CD14-positive monocyte (primary cell): Measurements from ENCODE around the gene LSM3. TPM values are rescaled to one million over a fixed set of nuclear protein-coding genes. Genes with fewer than 3 reads are reported as not detected.

ENCODE experiments used
- DNase-seq, 3 donors: peaks; one replicate each; pipeline ENCODE4 v3.0.0-alpha.2; 2011 to 2022
- H2AFZ ChIP-seq: 2 replicates; pipeline ENCODE4 v1.6.0; 2012; ENCODE audit warnings: mild to moderate bottlenecking, low read depth, low read length, inconsistent platforms; ENCODE audit not compliant: insufficient read depth, poor library complexity, severe bottlenecking
- H3K27ac ChIP-seq, 2 donors: 1 replicate in 1 of 2; 2 replicates in 1 of 2; pipeline ENCODE4 v1.5.1; 2012 to 2013; ENCODE audit warnings: low read length in 2 of 2, control low read depth in 1 of 2, inconsistent platforms in 1 of 2, low read depth in 1 of 2, mild to moderate bottlenecking in 1 of 2
- H3K27me3 ChIP-seq, 2 donors: one replicate each; pipeline versions ENCODE4 v1.6.0 to v1.6.1; 2011 to 2013; ENCODE audit warnings: low read length in 2 of 2; ENCODE audit not compliant: control insufficient read depth in 2 of 2, insufficient read depth in 2 of 2
- H3K36me3 ChIP-seq, 2 donors: replicated peaks in 1 of 2; 1 replicate in 1 of 2; 2 replicates in 1 of 2; pipeline versions ENCODE4 v1.5.1 to v1.6.1; 2012 to 2013; ENCODE audit warnings: low read length in 2 of 2, control low read depth in 1 of 2, inconsistent platforms in 1 of 2, mild to moderate bottlenecking in 1 of 2; ENCODE audit not compliant: insufficient read depth in 2 of 2, control insufficient read depth in 1 of 2
- H3K4me1 ChIP-seq, 2 donors: 1 replicate in 1 of 2; 2 replicates in 1 of 2; pipeline versions ENCODE4 v1.5.1 to v1.6.1; 2012 to 2013; ENCODE audit warnings: low read length in 2 of 2, control low read depth in 1 of 2, inconsistent platforms in 1 of 2, mild to moderate bottlenecking in 1 of 2, moderate library complexity in 1 of 2; ENCODE audit not compliant: insufficient read depth in 2 of 2, control insufficient read depth in 1 of 2
- H3K4me2 ChIP-seq: replicated peaks from 2 replicates; pipeline ENCODE3; 2012; ENCODE audit warnings: low read length, moderate library complexity, mild to moderate bottlenecking; ENCODE audit not compliant: poor library complexity, severe bottlenecking; ENCODE audit errors: extremely low read depth
- H3K4me3 ChIP-seq, 3 experiments: fragments of 200-600 bp in 1 of 3; sonication (generic) in 1 of 3; replicated peaks in 1 of 3; 1 replicate in 2 of 3; 2 replicates in 1 of 3; pipeline ENCODE4 v1.5.1; 2011 to 2013; ENCODE audit warnings: low read length in 3 of 3, mild to moderate bottlenecking in 3 of 3, control low read depth in 2 of 3, low read depth in 2 of 3, inconsistent platforms in 1 of 3, moderate library complexity in 1 of 3
- H3K79me2 ChIP-seq: 2 replicates; pipeline ENCODE4 v1.6.0; 2012; ENCODE audit warnings: mild to moderate bottlenecking, control low read depth, inconsistent platforms, low read length, moderate library complexity; ENCODE audit not compliant: insufficient read depth
- H3K9ac ChIP-seq: 2 replicates; pipeline ENCODE4 v1.6.0; 2017; ENCODE audit warnings: low read length, mild to moderate bottlenecking; ENCODE audit not compliant: insufficient read depth, poor library complexity, severe bottlenecking
- H3K9me3 ChIP-seq, 2 donors: replicated peaks in 1 of 2; 1 replicate in 1 of 2; 2 replicates in 1 of 2; pipeline versions ENCODE4 v1.5.1 to v1.6.1; 2012 to 2013; ENCODE audit warnings: low read length in 2 of 2, control low read depth in 1 of 2; ENCODE audit not compliant: control insufficient read depth in 1 of 2, insufficient read depth in 1 of 2
- H4K20me1 ChIP-seq: 2 replicates; pipeline ENCODE4 v1.6.0; 2012; ENCODE audit warnings: mild to moderate bottlenecking, low read length, control low read depth, moderate library complexity; ENCODE audit not compliant: insufficient read depth
- H3K27ac Mint-ChIP-seq, 7 donors: one replicate each; pipeline ENCODE4 v1.8.0; 2020; ENCODE audit warnings: mild to moderate bottlenecking in 7 of 7, mixed read lengths in 7 of 7, moderate library complexity in 6 of 7, inconsistent platforms in 2 of 7
- H3K27me3 Mint-ChIP-seq, 3 donors: one replicate each; pipeline ENCODE4 v1.8.0; 2021 to 2022; ENCODE audit warnings: low read depth in 3 of 3, mild to moderate bottlenecking in 3 of 3, mixed read lengths in 3 of 3, moderate library complexity in 3 of 3, inconsistent platforms in 1 of 3
- H3K36me3 Mint-ChIP-seq, 2 donors: one replicate each; pipeline ENCODE4 v1.8.0; 2020; ENCODE audit warnings: mixed read lengths in 2 of 2, inconsistent platforms in 1 of 2, mild to moderate bottlenecking in 1 of 2
- H3K4me1 Mint-ChIP-seq: one replicate; pipeline ENCODE4 v1.8.0; 2020; ENCODE audit warnings: mild to moderate bottlenecking, mixed read lengths
- H3K4me3 Mint-ChIP-seq, 2 donors: one replicate each; pipeline ENCODE4 v1.8.0; 2020; ENCODE audit warnings: mild to moderate bottlenecking in 2 of 2, mixed read lengths in 2 of 2, moderate library complexity in 1 of 2
- H3K9me3 Mint-ChIP-seq, 7 donors: one replicate each; pipeline ENCODE4 v1.8.0; 2020 to 2022; ENCODE audit warnings: mixed read lengths in 7 of 7, mild to moderate bottlenecking in 6 of 7, moderate library complexity in 6 of 7, inconsistent platforms in 2 of 7
- CTCF ChIP-seq: fragments of 200-600 bp; IDR thresholded peaks from one replicate; pipeline ENCODE4 v1.8.0; 2022; ENCODE audit warnings: antibody characterized with exemption, mild to moderate bottlenecking
- WGBS: methylation state at CpG from one replicate; pipeline ENCODE4 v1.1.5; 2013; ENCODE audit warnings: missing lambda C conversion rate; ENCODE audit not compliant: insufficient coverage; 5-methylcytosine and 5-hydroxymethylcytosine counted together
- intact Hi-C, 2 donors: fragments of 100-400 bp; cut with micrococcal nuclease; formaldehyde crosslinking; loops; one replicate each; pipeline versions ENCODE4 v1.15.0 to v1.15.1; 2023
- polyA plus RNA-seq, 3 donors: library from polyadenylated mRNA; depleted of rRNA in 1 of 3; unstranded in 2 of 3; stranded (reverse) in 1 of 3; fragments of 300-500 nt in 2 of 3; fragments of >200 nt in 1 of 3; fragmentation: Illumina TruSeq in 2 of 3; gene quantifications; 1 replicate in 2 of 3; 2 replicates in 1 of 3; pipeline ENCODE4 v1.2.3, GENCODE V29; 2012 to 2021

Gene LSM3
- polyA plus RNA-seq, 3 donors, result 4.1 to 23.2 (median 19.8) TPM

- Histone ChIP-seq H3K4me2 (no peak overlapping the region), H3K9me3 (no peaks in the 10 kb centered on the region), H4K20me1 (no peaks in the 10 kb centered on the region), H3K4me3 (no peak overlapping the region), H3K4me1 (peaks cover 34 to 41% of the 10 kb centered on the region in 2 donors), H3K27me3 (no peaks in the 10 kb centered on the region), H2AFZ (no peak overlapping the region), H3K9ac (no peak overlapping the region), H3K79me2 (no peaks in the 10 kb centered on the region), H3K36me3 (peaks cover 53 to 67% of the 10 kb centered on the region in 2 donors), H3K27ac (peak overlapping the region in 1 of 2 donors; percentile 100)
- DNase-seq, result no peak
- H3K27me3 Mint-ChIP-seq, result peaks cover 0 to 3% (median 2%) of the 10 kb centered on the region in 3 donors
- no peaks in the 10 kb centered on the region for H3K9me3 Mint-ChIP-seq
- intact Hi-C loops, result loop anchor here in 1 of 2 donors (5.0 kb wide), 1 partner anchor 36 kb away; the partner anchor contains the start of genes LSM3 and XPC
- H3K4me3 Mint-ChIP-seq, result no peak overlapping the region
- WGBS, result 67% methylated on average over 16 of the region's 19 CpGs
- TF ChIP-seq CTCF, result no peak
- H3K4me1 Mint-ChIP-seq, result peaks cover 40% of the 10 kb centered on the region
- H3K27ac Mint-ChIP-seq, result peak overlapping the region in 6 of 7 donors; percentile 9 to 100 (median 84)
- peaks cover 63 to 69% of the 10 kb centered on the region in 2 donors for H3K36me3 Mint-ChIP-seq
Measured at GRCh38 chr3:14141602-14142341, 36.8 kb upstream of the LSM3 start.

DNA sequence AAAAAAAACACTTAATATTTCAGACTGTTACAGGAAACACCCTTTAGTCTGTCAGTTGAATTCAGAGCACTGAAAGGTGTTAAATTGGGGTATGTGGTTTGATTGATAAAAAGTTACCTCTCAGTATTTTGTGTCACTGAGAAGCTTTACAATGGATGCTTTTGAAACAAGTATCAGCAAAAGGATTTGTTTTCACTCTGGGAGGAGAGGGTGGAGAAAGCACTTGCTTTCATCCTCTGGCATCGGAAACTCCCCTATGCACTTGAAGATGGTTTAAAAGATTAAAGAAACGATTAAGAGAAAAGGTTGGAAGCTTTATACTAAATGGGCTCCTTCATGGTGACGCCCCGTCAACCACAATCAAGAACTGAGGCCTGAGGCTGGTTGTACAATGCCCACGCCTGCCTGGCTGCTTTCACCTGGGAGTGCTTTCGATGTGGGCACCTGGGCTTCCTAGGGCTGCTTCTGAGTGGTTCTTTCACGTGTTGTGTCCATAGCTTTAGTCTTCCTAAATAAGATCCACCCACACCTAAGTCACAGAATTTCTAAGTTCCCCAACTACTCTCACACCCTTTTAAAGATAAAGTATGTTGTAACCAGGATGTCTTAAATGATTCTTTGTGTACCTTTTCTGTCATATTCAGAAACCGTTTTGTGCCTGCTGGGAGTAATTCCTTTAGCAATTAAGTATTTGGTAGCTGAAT lies 35.9 kb upstream of the LSM3 start:
- Histone ChIP-seq H2AFZ (no peak overlapping the region), H3K9me3 (no peaks in the 10 kb centered on the region), H3K9ac (no peak overlapping the region), H3K36me3 (peaks cover 48 to 62% of the 10 kb centered on the region in 2 donors), H3K79me2 (no peaks in the 10 kb centered on the region), H3K27me3 (no peaks in the 10 kb centered on the region), H3K4me1 (peaks cover 43 to 50% of the 10 kb centered on the region in 2 donors), H3K27ac (peak overlapping the region in 1 of 2 donors; percentile 100), H3K4me3 (no peak overlapping the region), H4K20me1 (no peaks in the 10 kb centered on the region), H3K4me2 (no peak overlapping the region)
- Mint-ChIP-seq H3K36me3 (peaks cover 70 to 74% of the 10 kb centered on the region in 2 donors), H3K27me3 (peaks cover 0 to 4% (median 3%) of the 10 kb centered on the region in 3 donors), H3K4me3 (no peak overlapping the region), H3K27ac (peak overlapping the region; percentile 42 to 100 (median 89)), H3K9me3 (no peaks in the 10 kb centered on the region), H3K4me1 (peaks cover 49% of the 10 kb centered on the region)
- WGBS, result 97% methylated on average over 3 of the region's 8 CpGs
- no peak for DNase-seq
- no peak for TF ChIP-seq CTCF
- intact Hi-C loops, result loop anchor here in 1 of 2 donors (5.0 kb wide), 1 partner anchor 35 kb away; the partner anchor contains the start of genes LSM3 and XPC
